HG03558 (cell line): Measurements from ENCODE around the gene CHIA.
"Not testable (repeated sequence)": the region's sequence is repeated elsewhere in the genome, so short reads cannot be mapped to it uniquely, and the experiment has no call there.

Experiments used
- ATAC-seq: cut with Tn5 transposase; IDR thresholded peaks from one replicate; pipeline ENCODE4 v1.9.1; 2021; ENCODE audit warnings: moderate number of reproducible peaks; ENCODE audit not compliant: unreplicated experiment; ENCODE audit errors: extremely low read depth

The CHIA gene

DNA sequence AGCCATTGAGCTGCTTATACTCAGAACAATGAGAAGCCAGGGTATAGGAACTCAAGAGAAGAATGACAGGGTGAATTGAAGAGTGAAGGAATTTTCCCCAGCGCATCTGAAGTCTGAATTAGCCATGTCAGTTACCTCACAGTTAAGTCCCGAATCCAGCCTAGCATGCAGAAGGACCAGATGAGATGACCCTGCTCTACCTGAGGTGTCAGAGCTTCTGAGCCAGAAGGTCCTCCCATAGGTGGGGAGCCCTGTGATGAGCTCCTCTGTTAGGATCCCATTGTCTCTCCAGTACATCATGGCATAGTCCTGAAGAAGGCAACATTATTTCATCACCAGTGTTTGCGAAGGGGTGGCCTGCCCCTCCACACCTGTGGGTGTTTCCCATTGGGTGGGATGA is 68.7 kb downstream of the CHIA start:
- no peak for ATAC-seq

DNA sequence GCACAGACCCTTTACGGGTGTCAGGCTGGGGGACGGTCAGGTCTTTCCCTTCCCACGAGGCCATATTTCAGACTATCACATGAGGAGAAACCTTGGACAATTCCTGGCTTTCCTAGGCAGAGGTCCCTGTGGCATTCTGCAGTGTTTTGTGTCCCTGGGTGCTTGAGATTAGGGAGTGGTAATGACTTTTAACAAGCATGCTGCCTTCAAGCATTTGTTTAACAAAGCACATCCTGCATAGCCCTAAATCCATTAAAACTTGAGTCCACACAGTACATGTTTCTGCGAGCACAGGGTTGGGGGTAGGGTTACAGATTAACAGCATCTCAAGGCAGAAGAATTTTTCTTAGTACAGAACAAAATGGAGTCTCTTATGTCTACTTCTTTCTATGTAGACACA is 69.6 kb downstream of the CHIA start:
- ATAC-seq = not testable (repeated sequence)

DNA sequence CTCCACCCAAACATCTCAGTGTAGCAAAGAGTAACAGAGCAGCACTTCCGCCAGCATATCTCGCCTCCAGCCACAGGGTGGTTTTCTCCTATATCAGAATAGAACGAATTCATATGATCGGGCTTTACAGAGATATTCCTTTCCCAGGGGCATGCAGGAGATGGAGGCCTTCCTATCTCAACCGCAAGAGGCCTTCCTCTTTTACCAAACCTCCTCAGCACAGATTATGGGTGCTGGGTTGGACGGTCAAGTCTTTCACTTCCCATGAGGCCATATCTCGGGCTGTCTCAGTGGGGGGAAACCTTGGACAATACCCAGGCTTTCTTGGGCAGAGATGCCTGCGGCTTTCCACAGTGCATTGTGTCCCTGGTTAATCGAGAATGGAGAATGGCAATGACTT is 71.1 kb downstream of the CHIA start:
- no peak for ATAC-seq

DNA sequence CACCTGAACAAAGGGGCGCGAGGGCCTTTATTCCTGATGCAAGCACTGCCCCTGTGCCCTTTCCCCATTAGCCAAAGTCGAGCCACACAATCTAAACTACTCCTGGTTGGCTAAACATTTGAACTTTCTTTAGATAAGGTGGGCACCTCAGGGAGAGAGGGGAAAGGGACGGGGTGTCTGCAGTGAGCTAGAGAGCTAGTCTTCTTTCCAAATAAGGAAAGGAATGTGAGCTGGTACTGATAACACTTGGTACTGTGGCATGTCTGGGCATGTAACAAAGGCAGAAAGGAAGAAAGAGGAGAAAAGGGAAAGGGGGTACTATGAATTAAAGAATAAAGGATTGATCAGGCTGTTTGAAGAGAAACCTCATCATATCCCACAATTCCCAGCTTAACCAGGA is 74.0 kb downstream of the CHIA start:
- no peak for ATAC-seq

DNA sequence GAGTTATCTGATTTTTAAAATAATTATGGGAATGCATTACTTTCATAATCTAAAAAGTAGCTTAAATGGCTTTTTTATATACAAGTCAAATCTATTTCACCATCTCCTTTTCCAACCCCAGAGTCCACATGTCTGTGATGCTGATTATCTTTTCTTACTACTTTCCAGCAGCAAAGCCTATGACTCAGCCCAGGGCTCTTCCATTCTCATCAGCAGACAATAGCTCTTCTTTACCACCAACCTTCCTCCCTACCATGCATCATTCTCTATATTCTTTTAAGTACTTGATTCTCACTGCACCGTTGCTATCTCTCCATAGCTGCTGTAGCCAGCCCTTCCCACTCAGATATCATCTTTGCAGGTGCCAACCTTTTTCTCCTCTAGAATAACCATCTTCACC is 75.6 kb downstream of the CHIA start:
- no peak for ATAC-seq

DNA sequence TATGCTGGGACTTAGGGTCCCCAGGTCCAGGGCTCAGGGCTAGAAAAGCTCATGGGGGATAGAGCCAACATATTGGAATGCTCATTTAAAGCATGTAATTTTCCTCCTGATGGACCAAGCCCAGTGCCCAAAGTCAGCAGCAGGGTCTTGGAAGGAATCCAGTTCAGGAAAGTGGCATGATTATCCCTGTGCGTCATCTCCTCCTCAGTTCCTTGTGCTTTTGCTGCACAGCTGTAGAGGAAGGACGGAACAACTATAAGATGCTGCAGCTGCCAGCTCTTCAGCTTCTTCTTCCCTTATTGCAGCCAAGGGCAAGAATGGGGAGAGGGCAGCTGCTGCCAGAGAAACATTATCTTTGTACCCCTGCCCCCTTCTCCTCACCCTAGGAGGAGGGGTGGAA is 78.5 kb downstream of the CHIA start:
- no peak for ATAC-seq

DNA sequence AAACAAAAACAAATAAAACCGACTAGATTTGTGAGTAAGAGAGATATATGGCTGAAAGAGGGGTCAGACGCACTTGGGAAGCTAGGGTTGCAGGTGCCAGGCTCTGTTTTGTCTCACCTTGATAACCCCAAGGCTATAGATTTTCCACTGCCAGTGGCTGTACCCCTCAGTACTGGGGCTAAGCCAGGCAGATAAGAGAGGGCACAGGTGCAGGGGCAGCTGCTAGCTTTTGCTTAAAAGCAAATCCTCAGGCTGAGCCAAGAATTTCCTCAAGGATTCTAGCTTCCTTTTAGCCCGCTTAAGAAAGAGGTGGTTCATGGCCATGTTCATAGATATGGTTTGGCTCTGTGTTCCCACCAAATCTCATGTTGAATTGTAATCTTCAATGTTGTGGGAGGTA is 79.0 kb downstream of the CHIA start:
- ATAC-seq = no peak
